WTC11 (cell line): ENCODE data around the gene DAND5. TPM values are rescaled to one million over a fixed set of nuclear protein-coding genes. Genes with fewer than 3 reads are reported as not detected.

ENCODE experiments used
- ATAC-seq: fragments of 200-7000 bp; cut with Tn5 transposase; 2 replicates; pipeline ENCODE4 v1.10.0; 2021; ENCODE audit warnings: mild to moderate bottlenecking, moderate library complexity
- CTCF ChIA-PET: fragments of 300-600 bp; sonication (Branson Sonifier 250); formaldehyde crosslinking; loops from one replicate; lab custom pipeline; 2021; ENCODE audit warnings: antibody characterized with exemption; lab: Charles Lee
- POLR2A ChIA-PET: fragments of 350-600 bp; sonication (Branson Sonifier 250); formaldehyde crosslinking; loops from one replicate; lab custom pipeline; 2021; ENCODE audit warnings: antibody characterized with exemption; lab: Charles Lee
- DNase-seq: peaks from one replicate; pipeline ENCODE4 v3.0.0; 2021; ENCODE audit warnings: low spot score
- H3K27ac Mint-ChIP-seq: 2 replicates; pipeline ENCODE4 v1.8.0; 2021; ENCODE audit warnings: mixed read lengths
- H3K27me3 Mint-ChIP-seq: 2 replicates; pipeline ENCODE4 v1.8.0; 2021; ENCODE audit warnings: low read depth, mild to moderate bottlenecking, moderate library complexity, mixed read lengths
- H3K36me3 Mint-ChIP-seq: 2 replicates; pipeline ENCODE4 v1.8.0; 2021; ENCODE audit warnings: mixed read lengths
- H3K4me1 Mint-ChIP-seq: 2 replicates; pipeline ENCODE4 v1.8.0; 2022; ENCODE audit warnings: mixed read lengths
- H3K4me3 Mint-ChIP-seq: 2 replicates; pipeline ENCODE4 v1.8.0; 2021; ENCODE audit warnings: mild to moderate bottlenecking, moderate library complexity, mixed read lengths
- H3K9me3 Mint-ChIP-seq: 2 replicates; pipeline ENCODE4 v1.8.0; 2021; ENCODE audit warnings: mixed read lengths
- CBFB ChIP-seq: sonication (generic); formaldehyde crosslinking; IDR thresholded peaks from 2 replicates; pipeline ENCODE4 v1.8.1; 2022; ENCODE audit warnings: mild to moderate bottlenecking, low read depth, missing genetic modification reagents
- FOXP4 ChIP-seq: sonication (generic); formaldehyde crosslinking; IDR thresholded peaks from 2 replicates; pipeline ENCODE4 v1.8.0; 2022; ENCODE audit warnings: mild to moderate bottlenecking, missing genetic modification reagents
- HMGXB4 ChIP-seq: sonication (generic); formaldehyde crosslinking; IDR thresholded peaks from 2 replicates; pipeline ENCODE4 v1.8.1; 2023; ENCODE audit warnings: mild to moderate bottlenecking, moderate library complexity, missing genetic modification reagents
- NFE2L1 ChIP-seq: sonication (generic); formaldehyde crosslinking; IDR thresholded peaks from 2 replicates; pipeline ENCODE4 v1.8.1; 2023; ENCODE audit warnings: missing genetic modification reagents
- NR1H2 ChIP-seq: sonication (generic); formaldehyde crosslinking; IDR thresholded peaks from 2 replicates; pipeline ENCODE4 v1.9.0; 2021; ENCODE audit warnings: mild to moderate bottlenecking, moderate library complexity, missing genetic modification reagents
- OVOL2 ChIP-seq: fragments of 250-450 bp; sonication (Bioruptor Pico); IDR thresholded peaks from 2 replicates; pipeline ENCODE4 v1.9.0; 2021; ENCODE audit warnings: mild to moderate bottlenecking, borderline replicate concordance
- PRDM15 ChIP-seq: sonication (generic); formaldehyde crosslinking; IDR thresholded peaks from 2 replicates; pipeline ENCODE4 v1.8.0; 2022; ENCODE audit warnings: missing genetic modification reagents
- PREB ChIP-seq: sonication (generic); formaldehyde crosslinking; IDR thresholded peaks from 2 replicates; pipeline ENCODE4 v1.8.1; 2022; ENCODE audit warnings: mild to moderate bottlenecking, missing genetic modification reagents, moderate library complexity, borderline replicate concordance
- STAT6 ChIP-seq: sonication (generic); formaldehyde crosslinking; conservative IDR thresholded peaks from 2 replicates; pipeline ENCODE4 v1.8.1; 2023; ENCODE audit warnings: mild to moderate bottlenecking, low read depth, missing genetic modification reagents, moderate library complexity
- TEAD1 ChIP-seq: sonication (generic); formaldehyde crosslinking; IDR thresholded peaks from 2 replicates; pipeline ENCODE4 v1.8.0; 2022; ENCODE audit warnings: mild to moderate bottlenecking, missing genetic modification reagents
- TEAD4 ChIP-seq: sonication (generic); formaldehyde crosslinking; IDR thresholded peaks from 2 replicates; pipeline ENCODE4 v1.8.0; 2022; ENCODE audit warnings: mild to moderate bottlenecking, missing genetic modification reagents
- TP53 ChIP-seq: sonication (generic); formaldehyde crosslinking; IDR thresholded peaks from 2 replicates; pipeline ENCODE4 v1.8.1; 2023; ENCODE audit warnings: mild to moderate bottlenecking, missing genetic modification reagents
- ZNF138 ChIP-seq: sonication (generic); formaldehyde crosslinking; conservative IDR thresholded peaks from 2 replicates; pipeline ENCODE4 v1.8.1; 2022; ENCODE audit warnings: mild to moderate bottlenecking, moderate library complexity, missing genetic modification reagents
- ZNF263 ChIP-seq: sonication (generic); formaldehyde crosslinking; IDR thresholded peaks from 2 replicates; pipeline ENCODE4 v1.8.1; 2022; ENCODE audit warnings: low read depth, mild to moderate bottlenecking, moderate library complexity, missing genetic modification reagents
- ZNF281 ChIP-seq: sonication (generic); formaldehyde crosslinking; IDR thresholded peaks from 2 replicates; pipeline ENCODE4 v1.8.0; 2023; ENCODE audit warnings: mild to moderate bottlenecking, missing genetic modification reagents
- ZNF396 ChIP-seq: fragments of 250-450 bp; sonication (Bioruptor Pico); IDR thresholded peaks from 2 replicates; pipeline ENCODE4 v1.8.0; 2021; ENCODE audit warnings: mild to moderate bottlenecking, moderate library complexity, borderline replicate concordance
- ZNF416 ChIP-seq: fragments of 250-450 bp; sonication (Bioruptor Pico); IDR thresholded peaks from 2 replicates; pipeline ENCODE4 v1.9.0; 2021; ENCODE audit warnings: mild to moderate bottlenecking, inconsistent platforms
- ZNF425 ChIP-seq: fragments of 250-450 bp; sonication (Bioruptor Pico); conservative IDR thresholded peaks from 2 replicates; pipeline ENCODE4 v1.9.0; 2021; ENCODE audit warnings: mild to moderate bottlenecking
- total RNA-seq: library from RNA; stranded (reverse); gene quantifications from 3 replicates; pipeline ENCODE4 v1.2.3, GENCODE V29; 2021

Gene DAND5
- total RNA-seq, 1 experiment from 2014 or later: 0.22 TPM

GRCh38 chr19:13016245-13016627, 46.9 kb downstream of the DAND5 start:
- ChIA-PET CTCF (interaction anchor here (0.7 to 2.5 kb wide), 7 partner anchors 13 to 74 kb away, joined by 3 to 13 read pairs (median 10); no protein-coding TSS in a partner anchor), POLR2A (interaction anchor here (0.7 kb wide), 1 partner anchor 25 kb away, joined by 3 read pairs; no protein-coding TSS in a partner anchor)

More at GRCh38 chr19:13016245-13016627, 46.9 kb downstream of the DAND5 start:
- DNase-seq: no peak
- no peak overlapping the region for H3K27ac Mint-ChIP-seq
- ATAC-seq: no peak
- H3K9me3 Mint-ChIP-seq: no peaks in the 10 kb centered on the region
- peaks cover 100% of the 10 kb centered on the region for H3K27me3 Mint-ChIP-seq
- no peak overlapping the region for H3K4me3 Mint-ChIP-seq
- no peak for TF ChIP-seq TEAD1
- no peak for TF ChIP-seq NFE2L1 (CRISPR knock-in tag)
- no peak for TF ChIP-seq ZNF263 (CRISPR knock-in tag)
- no peak for TF ChIP-seq PREB (CRISPR knock-in tag)
- no peak for TF ChIP-seq ZNF396 (CRISPR knock-in tag)
- no peak for TF ChIP-seq PRDM15 (CRISPR knock-in tag)
- no peak for TF ChIP-seq ZNF425 (CRISPR knock-in tag)
- TF ChIP-seq OVOL2 (CRISPR knock-in tag): no peak
- TF ChIP-seq HMGXB4 (CRISPR knock-in tag): no peak
- no peak for TF ChIP-seq STAT6 (CRISPR knock-in tag)
- no peak for TF ChIP-seq FOXP4
- no peak for TF ChIP-seq TEAD4 (CRISPR knock-in tag)
- TF ChIP-seq ZNF416: no peak
- TF ChIP-seq ZNF281 (CRISPR knock-in tag): no peak
- no peak for TF ChIP-seq TP53 (CRISPR knock-in tag)
- TF ChIP-seq CBFB (CRISPR knock-in tag): no peak
- TF ChIP-seq ZNF138 (CRISPR knock-in tag): no peak
- TF ChIP-seq NR1H2 (CRISPR knock-in tag): no peak
- H3K36me3 Mint-ChIP-seq: peaks cover 3% of the 10 kb centered on the region; the same call in 1 of the 2 replicates
- peaks cover 78% of the 10 kb centered on the region for H3K4me1 Mint-ChIP-seq
